ENCODE measurements around the gene MCTP2.

Gene MCTP2

DNA sequence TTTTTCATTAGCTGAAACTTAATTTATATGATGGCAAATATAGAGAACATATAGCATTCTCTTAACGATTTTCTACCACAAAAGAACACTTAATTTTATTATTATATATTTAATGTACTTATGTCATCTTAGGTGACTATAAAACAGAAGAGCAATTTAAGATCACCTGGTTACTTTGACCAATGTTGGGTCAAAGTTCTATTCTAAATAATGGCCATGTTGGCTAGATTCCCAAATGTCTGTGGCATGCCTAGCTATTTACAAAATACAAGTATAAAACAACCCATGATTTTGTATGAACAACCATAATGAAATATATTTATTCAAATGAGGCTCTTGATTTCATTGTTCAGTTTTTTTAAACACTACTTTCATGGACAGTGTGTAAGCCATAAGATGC is 200.9 kb downstream of the MCTP2 start:
- FAIRE-seq (no peak), DNase-seq (ENCODE audit: insufficient read length, low spot score) (no peak)

DNA sequence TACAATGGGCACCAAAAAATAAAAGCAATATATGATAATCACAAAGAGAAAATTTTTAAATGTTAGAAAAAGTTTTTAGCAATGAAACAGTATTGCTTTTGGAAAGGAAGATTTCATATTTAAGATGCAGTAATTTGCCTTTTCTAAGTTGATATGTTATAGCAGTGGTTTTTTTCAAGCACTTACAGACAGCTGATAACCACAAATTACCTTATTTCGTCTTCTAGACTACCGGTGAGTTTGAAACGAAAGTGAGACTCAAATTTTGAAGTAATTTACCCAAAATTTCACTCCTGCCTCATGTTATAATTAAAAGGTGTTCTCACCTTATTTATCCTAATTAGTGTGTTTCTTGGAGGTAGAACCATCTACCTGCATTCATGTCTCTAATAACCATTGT is 207.8 kb downstream of the MCTP2 start:
- DNase-seq (ENCODE audit: insufficient read length, low spot score) (no peak), FAIRE-seq (no peak)

DNA sequence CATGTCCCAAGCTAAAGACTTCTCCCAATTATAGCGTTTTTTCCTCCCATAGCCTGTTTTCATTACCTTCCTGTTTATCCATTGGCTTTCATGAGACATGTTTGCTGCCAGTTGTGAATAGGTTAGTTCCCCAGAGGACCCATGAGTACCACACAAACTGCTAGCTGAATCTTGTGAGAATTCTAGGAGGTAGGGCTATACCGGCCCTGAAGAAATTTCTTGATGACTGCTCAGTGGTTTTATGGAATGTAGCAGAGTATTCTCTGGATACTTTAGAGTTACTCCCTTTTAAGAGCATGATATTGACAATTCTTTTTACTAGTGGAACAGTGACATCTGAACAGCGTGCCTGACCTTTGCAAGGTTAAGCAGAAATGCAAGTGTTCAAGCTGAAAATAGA is 210.4 kb downstream of the MCTP2 start:
- DNase-seq (ENCODE audit: insufficient read length, low spot score) (no peak), FAIRE-seq (no peak)

DNA sequence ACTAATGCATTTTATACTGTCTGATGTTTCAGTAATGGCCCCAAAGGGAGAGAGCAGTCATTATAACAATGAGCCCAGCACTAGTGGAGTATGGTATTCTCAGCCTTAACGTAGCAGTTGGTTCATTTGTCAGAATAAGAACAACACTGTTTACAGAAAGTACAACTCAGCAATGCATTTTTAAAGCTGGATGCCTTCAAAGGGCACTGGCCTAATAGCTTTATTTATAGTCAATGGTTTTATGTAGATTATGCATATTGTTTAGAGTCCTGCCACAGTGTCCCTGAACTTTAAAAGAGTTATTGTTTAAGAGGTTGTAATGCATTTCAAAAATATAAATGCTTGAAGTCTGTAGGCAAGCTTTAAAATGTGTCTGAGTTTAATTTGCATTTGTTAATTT is 211.1 kb downstream of the MCTP2 start:
- FAIRE-seq, result no peak
- DNase-seq (ENCODE audit: insufficient read length, low spot score), result no peak

DNA sequence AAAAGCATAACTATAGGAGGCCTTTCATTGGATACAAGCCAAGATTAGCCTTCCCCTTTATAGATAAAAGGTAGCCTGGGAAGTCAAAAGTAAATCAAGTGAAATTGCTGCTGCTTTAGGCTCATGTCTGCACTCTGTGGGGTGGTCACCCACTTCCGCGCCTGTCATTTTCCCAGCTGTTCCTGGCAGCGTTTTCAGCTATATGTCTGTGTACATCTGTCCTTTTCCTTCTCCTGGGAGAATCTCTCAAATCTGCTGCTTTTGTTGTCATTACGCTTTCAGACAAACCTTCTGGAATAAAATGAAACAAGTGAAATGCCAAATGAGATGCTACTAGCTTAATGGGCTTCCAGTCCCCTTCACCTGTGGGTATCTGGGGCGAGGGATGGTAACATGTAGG is 211.8 kb downstream of the MCTP2 start:
- FAIRE-seq (no peak), DNase-seq (ENCODE audit: insufficient read length, low spot score) (no peak)

DNA sequence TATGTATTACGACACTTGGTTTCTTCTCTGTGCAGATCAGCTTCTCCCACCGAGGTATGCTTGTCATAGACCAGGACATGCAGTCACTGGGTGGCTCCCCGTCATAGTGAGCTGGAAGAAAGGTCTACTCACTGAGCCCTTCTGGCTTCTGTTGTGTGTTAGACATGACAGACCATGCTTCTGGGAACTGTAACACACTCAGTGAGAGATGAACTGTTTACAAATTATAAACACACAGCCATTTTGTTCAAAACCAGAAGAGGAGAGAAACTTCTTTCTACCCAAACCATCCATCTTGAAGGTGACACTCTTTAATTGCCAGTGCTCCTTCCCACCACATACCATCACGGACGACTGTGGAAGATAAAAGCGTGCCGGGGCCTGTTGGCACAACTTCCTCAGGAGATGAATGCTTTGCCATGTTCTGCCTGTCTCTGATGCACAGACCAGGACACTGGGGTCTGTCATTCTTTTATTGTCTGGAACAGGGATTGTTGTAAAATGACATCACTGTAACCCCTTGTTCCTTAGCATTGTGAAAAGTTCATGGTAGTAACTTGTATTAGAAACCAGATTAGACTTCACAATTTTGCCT is 214.3 kb downstream of the MCTP2 start:
- DNase-seq (ENCODE audit: insufficient read length, low spot score) (no peak), FAIRE-seq (no peak)

DNA sequence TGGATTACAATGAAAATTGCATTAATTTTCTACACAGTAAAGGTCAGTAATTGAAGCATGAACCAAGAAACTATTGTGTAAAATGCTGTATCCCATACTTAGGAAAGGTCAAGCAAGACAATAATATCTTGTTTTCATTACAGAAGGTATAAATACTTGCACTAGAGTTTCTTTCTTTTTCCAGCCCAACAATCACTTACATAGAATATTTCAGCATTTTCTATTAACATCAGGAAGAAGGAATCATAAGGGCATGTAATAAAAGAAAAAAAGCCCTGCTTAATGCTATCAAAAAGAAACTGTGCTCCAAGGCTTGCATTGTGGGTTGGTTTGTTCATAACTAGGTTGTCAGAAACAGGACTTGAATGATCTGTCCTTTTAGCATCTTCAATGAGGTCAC is 215.1 kb downstream of the MCTP2 start:
- FAIRE-seq (no peak), DNase-seq (ENCODE audit: insufficient read length, low spot score) (no peak)

DNA sequence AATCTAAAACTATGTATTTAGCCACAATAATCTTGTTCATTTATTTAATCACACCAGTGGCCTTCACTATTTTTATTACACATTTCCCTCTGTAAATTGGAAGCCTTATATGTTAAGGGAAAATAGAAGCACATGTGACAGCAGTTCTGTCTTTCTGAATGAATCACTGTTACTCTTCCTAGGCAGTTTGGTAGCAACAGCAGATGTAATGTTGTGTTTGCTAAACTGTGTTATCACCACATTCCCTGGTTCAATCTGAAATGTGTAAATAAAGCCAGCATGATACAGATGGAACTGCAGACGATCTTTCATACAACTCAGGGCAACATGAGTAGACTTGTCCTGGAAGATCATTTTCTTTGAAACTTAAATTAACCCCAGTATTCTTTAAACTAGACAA is 220.1 kb downstream of the MCTP2 start:
- no peak for DNase-seq (ENCODE audit: insufficient read length, low spot score)
- FAIRE-seq, result no peak

DNA sequence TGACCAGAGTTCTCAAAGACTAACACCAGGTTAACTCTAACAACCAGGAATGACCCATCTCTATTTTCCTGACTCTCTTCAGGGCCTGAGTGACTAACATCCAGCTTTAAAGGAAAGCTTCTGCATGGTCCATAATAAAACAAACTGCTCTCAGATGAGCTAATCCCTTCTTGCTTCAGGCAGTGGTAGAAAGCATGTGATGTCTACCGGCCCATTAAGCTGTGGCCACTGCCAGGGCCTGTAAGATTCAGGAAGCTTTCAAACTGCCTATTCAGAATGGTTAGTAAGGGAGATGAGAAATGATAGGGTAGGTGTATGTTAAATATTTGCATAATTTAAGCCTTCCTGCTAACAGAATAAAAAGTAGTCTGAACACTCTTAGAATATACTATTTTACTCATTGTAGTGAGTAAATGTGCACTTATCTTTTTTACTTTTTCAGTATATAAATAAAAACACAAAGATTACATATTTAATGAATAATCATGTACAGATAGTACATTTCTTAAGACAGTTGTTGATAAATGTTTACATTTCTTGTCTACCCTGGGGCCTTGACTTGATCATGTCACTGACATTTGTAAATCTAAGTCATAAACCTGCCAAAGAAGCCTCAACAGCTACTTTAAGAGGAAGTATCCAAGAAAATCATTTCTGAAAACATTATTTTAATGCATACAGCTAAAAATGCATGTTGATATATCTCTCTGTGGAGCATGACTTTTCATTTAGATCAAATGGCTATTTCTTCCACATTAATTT is 222.0 kb downstream of the MCTP2 start:
- DNase-seq (ENCODE audit: insufficient read length, low spot score) (no peak), FAIRE-seq (no peak)

DNA sequence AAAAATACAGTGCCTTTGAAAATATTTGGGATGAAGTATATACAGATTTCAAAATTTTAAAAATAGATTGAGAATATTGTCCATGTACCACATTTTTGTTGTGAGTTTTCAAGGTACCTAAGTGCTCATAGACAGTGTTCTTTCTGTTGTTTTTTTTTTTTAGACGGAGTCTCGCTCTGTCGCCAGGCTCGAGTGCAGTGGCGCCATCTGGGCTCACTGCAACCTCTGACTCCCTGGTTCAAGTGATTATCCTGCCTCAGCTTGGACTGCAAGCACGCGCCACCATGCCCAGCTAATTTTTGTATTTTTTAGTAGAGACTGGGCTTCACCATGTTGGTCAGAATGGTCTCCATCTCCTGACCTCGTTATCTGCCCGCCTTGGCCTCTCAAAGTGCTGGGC is 223.9 kb downstream of the MCTP2 start:
- DNase-seq (ENCODE audit: insufficient read length, low spot score), result no peak

DNA sequence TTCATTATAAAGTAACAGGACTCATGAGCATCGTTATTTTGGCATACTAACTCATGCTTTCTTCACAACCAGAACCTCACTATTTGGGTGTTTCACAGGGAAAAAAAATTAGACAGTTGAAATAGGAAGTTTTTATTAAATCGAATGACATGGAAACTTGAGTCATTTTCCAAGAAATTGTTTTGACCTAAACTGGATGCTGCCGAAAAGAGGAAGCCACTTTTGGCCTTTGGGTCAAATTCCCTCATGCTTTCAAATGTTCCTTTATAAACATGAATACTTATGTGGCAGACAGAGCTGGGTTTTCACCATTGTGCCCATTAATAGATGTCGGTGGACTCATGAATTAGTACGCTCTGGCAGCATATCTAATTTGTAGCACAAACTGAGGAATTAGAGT is 224.9 kb downstream of the MCTP2 start:
- FAIRE-seq, result no peak
- DNase-seq (ENCODE audit: insufficient read length, low spot score), result no peak

More for the DNA sequence above, 223.9 kb downstream of the MCTP2 start:
- FAIRE-seq, result no peak

DNA sequence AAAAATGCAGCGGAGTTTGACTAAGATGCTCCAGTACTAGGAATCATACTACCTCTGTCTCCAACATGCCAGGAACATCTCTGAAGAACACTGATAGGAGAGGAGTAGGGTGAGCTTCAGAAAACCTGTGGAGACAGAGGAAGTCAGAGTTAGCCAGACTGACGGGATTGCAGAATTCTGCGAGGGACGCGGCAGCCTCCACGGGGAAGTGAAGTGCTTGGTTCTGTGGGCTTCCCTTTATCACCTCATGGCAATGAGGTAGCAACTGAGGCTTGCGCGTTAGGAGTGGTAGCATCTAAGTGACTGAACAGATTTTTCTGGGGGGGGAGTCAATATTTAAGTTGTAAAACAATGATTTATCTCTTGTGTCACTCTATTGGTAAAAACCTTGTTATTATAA is 226.3 kb downstream of the MCTP2 start:
- no peak for FAIRE-seq
- no peak for DNase-seq (ENCODE audit: insufficient read length, low spot score)

DNA sequence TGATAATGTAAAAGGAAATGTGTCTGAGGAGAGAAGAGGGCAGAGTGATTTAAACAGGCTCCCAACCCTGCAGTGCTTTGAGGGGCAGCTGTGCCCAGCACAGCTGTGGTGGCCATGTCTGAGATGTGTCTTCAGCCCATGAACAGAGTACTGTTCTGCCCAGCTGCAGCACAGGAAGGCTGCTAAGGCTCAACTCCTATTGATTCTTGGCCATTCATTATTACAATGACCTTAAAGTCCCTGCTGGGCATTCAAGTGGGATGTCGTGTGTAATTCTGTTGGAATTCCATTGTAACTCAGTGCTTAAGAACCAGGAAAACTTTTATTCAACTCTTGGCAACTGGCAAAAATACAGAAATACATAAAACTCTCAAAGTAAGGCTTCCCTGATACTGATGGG is 229.3 kb downstream of the MCTP2 start:
- no peak for DNase-seq (ENCODE audit: insufficient read length, low spot score)
- FAIRE-seq, result no peak

DNA sequence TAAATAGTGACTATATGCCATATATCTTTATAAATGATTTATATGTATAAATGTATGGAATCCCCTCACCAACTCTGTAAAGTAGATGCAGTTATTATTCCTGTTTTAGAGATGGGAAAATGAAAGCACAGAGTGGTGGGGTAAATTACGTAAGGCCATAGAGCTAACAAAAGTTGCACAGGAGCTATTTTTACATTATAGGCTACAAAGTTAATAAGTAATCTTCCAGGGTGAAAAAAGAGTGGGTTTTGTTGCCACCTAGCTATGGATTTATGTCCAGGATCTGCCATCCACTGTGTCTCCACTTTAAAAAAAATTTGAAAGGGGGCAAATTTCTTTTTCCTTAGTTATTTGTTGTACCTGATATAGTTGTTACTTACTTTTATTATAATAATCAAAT is 235.7 kb downstream of the MCTP2 start:
- FAIRE-seq (peak; percentile 72), DNase-seq (ENCODE audit: insufficient read length, low spot score) (no peak)

DNA sequence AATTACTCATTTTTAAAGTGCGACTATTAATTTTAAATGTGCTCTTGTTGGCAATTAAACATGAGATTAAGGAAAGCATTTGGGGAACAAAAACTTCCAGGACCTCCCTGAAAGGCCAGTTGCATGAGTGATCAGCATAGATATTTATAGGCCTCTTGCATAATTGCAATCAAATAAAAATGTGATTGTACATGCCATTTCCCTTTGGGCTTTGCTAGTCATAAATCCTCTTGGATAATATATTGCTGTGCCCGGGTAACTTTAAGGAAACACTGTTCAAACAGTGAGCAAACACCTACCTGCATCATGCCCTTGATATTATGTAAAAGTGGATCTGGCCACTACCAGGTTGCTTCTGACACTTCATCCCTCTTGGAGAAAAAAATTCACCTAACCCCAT is 239.1 kb downstream of the MCTP2 start:
- DNase-seq (ENCODE audit: insufficient read length, low spot score) (no peak), FAIRE-seq (no peak)

DNA sequence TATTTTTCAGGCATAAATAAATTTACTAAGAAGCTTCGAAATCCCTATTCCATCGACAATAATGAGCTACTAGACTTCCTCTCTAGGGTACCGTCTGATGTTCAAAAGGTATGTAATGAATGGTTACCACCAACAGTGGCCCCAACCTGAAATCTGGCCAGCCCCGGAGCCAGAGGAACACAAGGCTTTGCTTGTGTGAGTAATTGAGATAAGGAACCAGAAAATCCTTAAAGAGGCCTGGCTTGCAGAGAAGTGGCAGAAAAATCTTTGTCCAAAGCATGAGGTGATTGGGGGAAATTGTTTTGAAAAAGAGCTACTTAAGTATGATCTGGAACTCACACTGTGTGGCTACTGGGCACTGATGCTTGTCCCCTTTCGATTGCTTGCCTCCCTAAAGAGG is 245.3 kb downstream of the MCTP2 start:
- DNase-seq (ENCODE audit: insufficient read length, low spot score) (no peak), FAIRE-seq (no peak)

DNA sequence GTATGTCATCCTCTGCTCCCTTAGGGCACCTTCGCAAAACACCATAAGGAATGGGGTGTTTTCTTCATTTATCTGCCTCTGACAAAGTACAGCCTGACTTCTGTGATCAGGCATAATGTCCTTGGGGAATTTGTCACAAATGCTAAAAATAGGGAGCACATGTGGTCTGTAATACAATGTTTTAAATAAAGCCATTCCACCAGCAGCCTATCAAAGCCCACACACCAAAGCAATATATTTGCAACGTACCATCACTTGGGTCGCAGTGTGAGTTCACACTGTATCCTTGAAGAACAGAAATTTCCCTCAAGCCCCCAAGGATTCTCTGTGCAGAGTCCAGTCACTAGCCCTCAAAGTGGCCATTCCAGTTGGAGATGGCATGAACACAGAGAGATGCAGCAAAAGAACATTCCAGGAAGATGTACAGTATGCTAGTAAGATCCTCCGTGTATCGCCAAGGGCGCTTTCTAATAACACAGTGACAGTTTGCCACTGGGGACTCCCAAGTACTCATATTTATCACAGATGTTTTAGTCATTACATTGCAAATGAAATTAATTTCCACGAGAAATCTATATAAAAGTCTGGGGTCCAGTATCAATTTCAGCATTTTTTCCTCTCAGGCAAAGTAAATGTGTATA is 246.7 kb downstream of the MCTP2 start:
- no peak for DNase-seq (ENCODE audit: insufficient read length, low spot score)
- no peak for FAIRE-seq

DNA sequence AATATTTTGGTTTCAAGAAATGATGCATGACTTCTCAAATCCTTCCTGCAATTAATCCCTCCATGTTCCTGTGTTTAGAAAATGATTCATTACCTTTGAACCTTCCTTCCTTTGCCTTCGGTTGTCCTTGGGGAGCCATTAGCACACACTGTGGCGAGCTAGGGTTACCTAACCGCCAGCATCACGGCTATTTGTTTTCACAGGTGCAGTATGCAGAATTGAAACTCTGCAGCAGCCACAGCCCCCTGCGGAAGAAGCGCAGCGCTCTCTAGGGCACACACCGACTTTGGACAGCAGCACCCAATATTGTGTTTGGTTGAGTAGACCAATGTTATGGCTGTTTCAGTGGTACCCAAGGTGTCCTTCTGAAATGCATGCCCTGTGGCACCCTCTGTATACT is 247.4 kb downstream of the MCTP2 start:
- FAIRE-seq (no peak), DNase-seq (ENCODE audit: insufficient read length, low spot score) (no peak)

DNA sequence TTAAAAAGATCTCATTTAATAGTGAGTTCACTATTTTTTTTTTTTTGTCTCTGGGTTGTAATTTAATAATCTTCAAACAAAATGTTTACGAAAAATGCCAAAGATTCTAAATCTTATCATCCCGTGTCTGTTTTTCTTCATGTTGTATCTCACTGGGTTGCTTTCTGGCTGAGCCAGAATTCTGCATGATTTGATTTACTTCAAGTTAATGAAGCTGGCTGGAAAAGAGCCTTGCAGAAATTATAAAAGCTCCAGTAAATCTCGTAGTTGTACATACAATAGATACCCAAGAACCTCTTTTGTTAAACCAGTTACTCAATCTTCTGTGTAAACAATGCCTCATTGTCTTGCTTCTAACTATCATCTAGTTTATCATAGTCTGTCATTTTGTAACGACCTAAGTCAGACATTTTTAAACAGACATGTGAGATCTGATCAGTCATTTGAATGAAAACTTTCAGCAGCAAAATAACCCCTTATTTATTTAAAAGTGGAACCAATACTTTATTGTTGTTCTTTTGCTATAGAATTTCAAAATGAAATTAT is 249.0 kb downstream of the MCTP2 start:
- DNase-seq (ENCODE audit: insufficient read length, low spot score) (no peak), FAIRE-seq (no peak)

DNA sequence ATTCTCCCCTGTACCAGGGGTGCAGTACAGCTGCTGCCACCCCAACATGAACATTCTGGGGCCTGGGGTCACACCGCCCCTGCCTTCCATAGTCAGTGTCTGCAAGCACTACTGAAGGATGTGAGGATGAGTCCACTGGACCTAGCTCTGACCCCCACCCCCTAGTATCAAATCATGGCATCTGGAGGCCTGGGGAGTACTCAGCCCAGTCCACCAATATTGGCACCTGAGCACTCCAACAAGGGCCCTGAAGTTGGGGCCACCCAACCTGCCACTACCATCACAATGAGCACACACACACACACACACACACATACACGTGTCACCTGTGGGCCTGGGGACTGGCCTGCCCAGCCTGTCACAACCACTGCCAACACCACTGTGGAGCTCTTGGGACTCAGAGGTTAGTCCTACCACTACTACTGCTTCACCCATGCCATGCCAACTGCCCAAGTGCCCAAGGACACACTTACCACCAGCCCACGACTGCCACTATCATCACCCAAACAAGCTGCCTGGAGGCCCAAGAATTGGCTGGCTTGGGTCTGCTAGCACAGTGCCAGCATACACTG is 253.9 kb downstream of the MCTP2 start:
- DNase-seq (ENCODE audit: insufficient read length, low spot score) (no peak), FAIRE-seq (no peak)

DNA sequence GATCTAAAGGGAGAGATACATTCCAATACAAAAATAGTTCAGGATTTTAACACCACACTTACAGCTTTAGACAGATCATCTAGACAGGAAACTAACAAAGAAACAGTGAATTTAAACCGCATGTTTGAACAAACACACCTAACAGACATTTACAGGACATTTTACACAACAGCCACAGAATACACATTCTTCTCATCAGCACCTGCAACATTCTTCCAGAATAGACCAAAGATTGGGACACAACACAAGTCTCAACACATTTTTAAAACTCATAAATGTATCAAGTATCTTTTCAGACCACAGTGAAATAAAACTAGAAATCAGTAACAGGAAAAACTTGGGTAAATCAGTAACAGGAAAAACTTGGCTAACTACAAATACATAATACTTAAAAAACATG is 256.3 kb downstream of the MCTP2 start:
- FAIRE-seq, result no peak
- no peak for DNase-seq (ENCODE audit: insufficient read length, low spot score)

DNA sequence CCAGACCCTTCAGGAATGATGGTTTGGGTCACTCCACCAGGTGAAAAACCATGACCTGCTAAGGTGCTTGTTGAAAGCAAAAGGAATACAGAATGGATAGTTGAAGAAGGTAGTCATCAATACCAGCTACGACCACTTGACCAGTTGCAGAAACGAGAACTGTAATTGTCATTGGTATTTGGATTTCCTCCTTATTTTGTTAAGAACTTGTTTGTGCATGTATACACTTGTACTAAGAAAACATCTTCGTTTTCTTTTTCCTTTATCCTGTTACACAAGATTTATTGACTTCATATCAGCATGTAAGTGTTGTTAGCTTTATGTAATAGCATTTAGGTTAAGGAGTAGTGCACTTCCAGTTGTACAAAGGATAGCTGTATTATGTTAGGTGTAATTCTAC is 261.8 kb downstream of the MCTP2 start:
- DNase-seq (ENCODE audit: insufficient read length, low spot score) (no peak), FAIRE-seq (no peak)
